Endothelial cell (in vitro differentiated cells): ENCODE results near the gene AK3. TPM values are rescaled to one million over a fixed set of nuclear protein-coding genes. Genes with fewer than 3 reads are reported as not detected.
"Not testable (repeated sequence)": the region's sequence is repeated elsewhere in the genome, so short reads cannot be mapped to it uniquely, and the experiment has no call there.

ENCODE experiments used
- DNase-seq: peaks from one replicate; pipeline ENCODE4 v3.0.0; 2021; ENCODE audit warnings: low spot score
- H3K27ac Mint-ChIP-seq: one replicate; pipeline ENCODE4 v1.8.0; 2021; ENCODE audit warnings: mixed read lengths, inconsistent platforms; ENCODE audit not compliant: unreplicated experiment
- H3K27me3 Mint-ChIP-seq: one replicate; pipeline ENCODE4 v1.8.0; 2021; ENCODE audit warnings: mild to moderate bottlenecking, moderate library complexity, mixed read lengths, inconsistent platforms; ENCODE audit not compliant: unreplicated experiment
- H3K36me3 Mint-ChIP-seq: one replicate; pipeline ENCODE4 v1.8.0; 2021; ENCODE audit warnings: mild to moderate bottlenecking, low read depth, mixed read lengths, inconsistent platforms; ENCODE audit not compliant: unreplicated experiment
- H3K4me1 Mint-ChIP-seq: one replicate; pipeline ENCODE4 v1.8.0; 2021; ENCODE audit warnings: mild to moderate bottlenecking, mixed read lengths, inconsistent platforms; ENCODE audit not compliant: unreplicated experiment
- H3K4me3 Mint-ChIP-seq: one replicate; pipeline ENCODE4 v1.8.0; 2021; ENCODE audit warnings: mild to moderate bottlenecking, mixed read lengths, inconsistent platforms; ENCODE audit not compliant: unreplicated experiment
- H3K9me3 Mint-ChIP-seq: one replicate; pipeline ENCODE4 v1.8.0; 2021; ENCODE audit warnings: mixed read lengths, inconsistent platforms; ENCODE audit not compliant: unreplicated experiment
- CTCF ChIP-seq: fragments of 200-600 bp; sonication (generic); IDR thresholded peaks from one replicate; pipeline ENCODE4 v1.5.0; 2021; ENCODE audit warnings: antibody characterized with exemption; ENCODE audit not compliant: unreplicated experiment
- long read RNA-seq: library from polyadenylated mRNA; unstranded; transcript quantifications from one replicate; pipeline ENCODE4 v2.0.0, GENCODE V29; 2020; ENCODE audit not compliant: unreplicated experiment
- total RNA-seq: library from RNA; stranded (reverse); fragmentation: NEBNext Ultra II Directional; extraction: Animal tissue kit (Norgen Biotek cat#: 25700); gene quantifications from one replicate; pipeline ENCODE4 v1.2.1, GENCODE V29; 2021; ENCODE audit not compliant: unreplicated experiment

Gene AK3
- 29.2 TPM for total RNA-seq
- long read RNA-seq, transcript AK3-202 (5 exons, 2,736 nt), result major isoform, 36 of 40 reads
- long read RNA-seq, partial matches to known transcripts, result 0 of 40 reads
- long read RNA-seq, other reads (novel, unspliced or antisense), result 3 of 40 reads

DNA sequence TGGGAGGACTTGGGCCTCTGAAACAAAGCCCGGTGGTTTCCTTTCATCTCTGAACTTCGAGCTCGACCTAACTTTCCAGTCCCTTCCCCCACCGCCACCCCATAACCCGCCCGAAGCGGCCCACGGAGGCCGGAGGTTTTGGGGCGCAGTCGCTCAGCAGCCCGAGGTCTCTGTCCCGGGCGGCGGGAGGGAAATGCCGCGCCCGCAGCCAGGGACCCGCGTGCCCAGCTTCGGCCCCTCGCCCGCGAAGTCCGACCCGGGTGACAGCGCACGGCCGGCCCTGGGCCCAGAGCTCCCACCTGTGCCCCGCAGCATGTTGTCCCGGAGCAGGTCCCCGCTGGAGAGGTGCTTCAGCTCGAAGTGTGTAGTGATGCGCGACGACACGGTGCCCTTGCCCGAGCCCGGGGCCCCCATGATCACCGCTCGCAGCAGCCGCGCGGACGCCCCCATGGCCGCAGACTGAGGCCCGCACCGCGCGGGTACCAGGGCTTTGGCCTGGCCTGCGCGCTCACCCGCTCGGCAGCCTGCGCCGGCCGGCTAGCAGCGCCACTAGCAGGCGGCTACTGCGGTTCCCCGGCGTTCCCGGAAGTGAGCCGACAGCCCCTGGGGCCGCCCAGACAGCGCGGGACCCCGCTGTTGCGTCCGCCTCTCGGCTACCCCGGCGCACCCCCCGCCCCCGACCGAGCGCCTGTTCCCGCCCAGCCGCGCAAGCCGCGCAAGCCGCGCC lies at the start of gene AK3:
Gene AK3 (minus strand): TSS at position 565 of the 727 bp plus-strand sequence. CDS start 115 bp downstream, at position 450.
- peaks cover 4% of the 10 kb centered on the region for H3K36me3 Mint-ChIP-seq
- peaks cover 5% of the 10 kb centered on the region for H3K27me3 Mint-ChIP-seq
- H3K27ac Mint-ChIP-seq, result peak within 1 kb of the TSS; percentile 83
- H3K9me3 Mint-ChIP-seq, result no peaks in the 10 kb centered on the region
- peaks cover 9% of the 10 kb centered on the region for H3K4me1 Mint-ChIP-seq
- DNase-seq, result peak; percentile 79
- H3K4me3 Mint-ChIP-seq, result peak within 1 kb of the TSS; percentile 95
- no peak for TF ChIP-seq CTCF

GRCh38 chr9:4788703-4789102 lies 47.7 kb upstream of the AK3 start:
- H3K4me1 Mint-ChIP-seq, result no peaks in the 10 kb centered on the region
- no peaks in the 10 kb centered on the region for H3K36me3 Mint-ChIP-seq
- no peak overlapping the region for H3K27ac Mint-ChIP-seq
- TF ChIP-seq CTCF, result no peak
- H3K27me3 Mint-ChIP-seq, result no peaks in the 10 kb centered on the region
- no peak for DNase-seq
- no peak overlapping the region for H3K4me3 Mint-ChIP-seq
- H3K9me3 Mint-ChIP-seq, result no peaks in the 10 kb centered on the region

- Mint-ChIP-seq H3K9me3 (no peaks in the 10 kb centered on the region), H3K36me3 (no peaks in the 10 kb centered on the region), H3K27me3 (no peaks in the 10 kb centered on the region), H3K4me3 (no peak overlapping the region), H3K4me1 (no peaks in the 10 kb centered on the region), H3K27ac (no peak overlapping the region)
- DNase-seq, result no peak
- no peak for TF ChIP-seq CTCF
Observed at GRCh38 chr9:4787876-4788275, 46.9 kb upstream of the AK3 start.

- no peaks in the 10 kb centered on the region for H3K4me1 Mint-ChIP-seq
- DNase-seq, result no peak
- H3K4me3 Mint-ChIP-seq, result no peak overlapping the region
- H3K36me3 Mint-ChIP-seq, result no peaks in the 10 kb centered on the region
- H3K27ac Mint-ChIP-seq, result no peak overlapping the region
- no peaks in the 10 kb centered on the region for H3K27me3 Mint-ChIP-seq
- no peaks in the 10 kb centered on the region for H3K9me3 Mint-ChIP-seq
- no peak for TF ChIP-seq CTCF
Observed at GRCh38 chr9:4786599-4786998, 45.6 kb upstream of the AK3 start.

GRCh38 chr9:4784403-4784802 lies 43.4 kb upstream of the AK3 start:
- H3K4me3 Mint-ChIP-seq, result no peak overlapping the region
- TF ChIP-seq CTCF, result no peak
- DNase-seq, result no peak
- H3K4me1 Mint-ChIP-seq, result no peaks in the 10 kb centered on the region
- H3K27ac Mint-ChIP-seq, result no peak overlapping the region
- H3K9me3 Mint-ChIP-seq, result no peaks in the 10 kb centered on the region
- no peaks in the 10 kb centered on the region for H3K27me3 Mint-ChIP-seq
- H3K36me3 Mint-ChIP-seq, result no peaks in the 10 kb centered on the region

GRCh38 chr9:4783191-4783590 lies 42.2 kb upstream of the AK3 start:
- DNase-seq, H3K27me3 Mint-ChIP-seq, H3K4me3 Mint-ChIP-seq, H3K9me3 Mint-ChIP-seq, H3K36me3 Mint-ChIP-seq, H3K27ac Mint-ChIP-seq, H3K4me1 Mint-ChIP-seq: not testable (repeated sequence)
